MM.1S (cell line): Measurements from ENCODE around the gene CEACAM20.

Source experiments
- EZH2phosphoT487 ChIP-seq: fragments of 300-600 bp; sonication (generic); IDR thresholded peaks from 2 replicates; pipeline ENCODE4 v1.6.1; 2018; ENCODE audit warnings: antibody characterized with exemption, low read length
- TF ChIP-seq, protein P1 (sequence below): fragments of 300-600 bp; sonication (generic); IDR thresholded peaks from 2 replicates; pipeline ENCODE4 v1.5.1; 2016; ENCODE audit warnings: antibody characterized with exemption, low read length, mixed read lengths

GRCh38 chr19:44551850-44552249 lies 22.4 kb upstream of the CEACAM20 start:
- TF ChIP-seq, protein P1, sequence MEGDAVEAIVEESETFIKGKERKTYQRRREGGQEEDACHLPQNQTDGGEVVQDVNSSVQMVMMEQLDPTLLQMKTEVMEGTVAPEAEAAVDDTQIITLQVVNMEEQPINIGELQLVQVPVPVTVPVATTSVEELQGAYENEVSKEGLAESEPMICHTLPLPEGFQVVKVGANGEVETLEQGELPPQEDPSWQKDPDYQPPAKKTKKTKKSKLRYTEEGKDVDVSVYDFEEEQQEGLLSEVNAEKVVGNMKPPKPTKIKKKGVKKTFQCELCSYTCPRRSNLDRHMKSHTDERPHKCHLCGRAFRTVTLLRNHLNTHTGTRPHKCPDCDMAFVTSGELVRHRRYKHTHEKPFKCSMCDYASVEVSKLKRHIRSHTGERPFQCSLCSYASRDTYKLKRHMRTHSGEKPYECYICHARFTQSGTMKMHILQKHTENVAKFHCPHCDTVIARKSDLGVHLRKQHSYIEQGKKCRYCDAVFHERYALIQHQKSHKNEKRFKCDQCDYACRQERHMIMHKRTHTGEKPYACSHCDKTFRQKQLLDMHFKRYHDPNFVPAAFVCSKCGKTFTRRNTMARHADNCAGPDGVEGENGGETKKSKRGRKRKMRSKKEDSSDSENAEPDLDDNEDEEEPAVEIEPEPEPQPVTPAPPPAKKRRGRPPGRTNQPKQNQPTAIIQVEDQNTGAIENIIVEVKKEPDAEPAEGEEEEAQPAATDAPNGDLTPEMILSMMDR: no peak
- no peak for TF ChIP-seq EZH2phosphoT487
